Gastrocnemius medialis (tissue), 4 donors: ENCODE measurements around the gene EPB41L4A.

Source experiments
- CTCF ChIP-seq, 5 experiments: fragments of 450-650 bp in 3 of 5; fragments of 200-600 bp in 2 of 5; sonication (generic) in 2 of 5; IDR thresholded peaks in 4 of 5; conservative IDR thresholded peaks in 1 of 5; 1 replicate in 4 of 5; 2 replicates in 1 of 5; pipeline ENCODE4 v1.5.1; 2016 to 2019; ENCODE audit warnings: antibody characterized with exemption in 5 of 5, mild to moderate bottlenecking in 3 of 5, moderate library complexity in 3 of 5
- POLR2A ChIP-seq, 2 donors: fragments of 450-650 bp; IDR thresholded peaks; one replicate each; pipeline ENCODE4 v1.6.1; 2017; ENCODE audit warnings: antibody characterized with exemption in 2 of 2, mild to moderate bottlenecking in 2 of 2, moderate library complexity in 2 of 2

GRCh38 chr5:112117551-112117950 lies 301.5 kb downstream of the EPB41L4A start:
- TF ChIP-seq CTCF (IDR thresholded peaks at IDR 0.05 in 4 of 5, conservative IDR thresholded peaks at IDR 0.05 in 1 of 5) (no peak), POLR2A (IDR thresholded peaks at IDR 0.05) (no peak)
